Measurements from ENCODE around the gene DLL3.

Gene DLL3

GRCh38 chr19:39518975-39519374, 20.2 kb downstream of the DLL3 start:
- no peak for DNase-seq

- DNase-seq, result no peak
These were observed 22.1 kb downstream of the DLL3 start for GRCh38 chr19:39520541-39521484.

GRCh38 chr19:39524495-39524894, 25.7 kb downstream of the DLL3 start:
- no peak for DNase-seq

- DNase-seq, result no peak
These were observed 26.5 kb downstream of the DLL3 start for GRCh38 chr19:39525205-39525604.

GRCh38 chr19:39531834-39532232, 33.1 kb downstream of the DLL3 start:
- no peak for DNase-seq

GRCh38 chr19:39532233-39533002, 33.7 kb downstream of the DLL3 start, which contains the start of gene EID2B:
Gene EID2B (minus strand): TSS chr19:39532852. CDS start chr19:39532802, 50 bp downstream.
- peak; percentile 64 for DNase-seq

GRCh38 chr19:39533003-39533512, 34.3 kb downstream of the DLL3 start:
- DNase-seq, result no peak

GRCh38 chr19:39533791-39534190, 35.0 kb downstream of the DLL3 start:
- no peak for DNase-seq

GRCh38 chr19:39539165-39539517, 40.4 kb downstream of the DLL3 start:
- no peak for DNase-seq

GRCh38 chr19:39539518-39540332, 41.0 kb downstream of the DLL3 start, which contains the start of gene EID2:
Gene EID2 (minus strand): TSS chr19:39540161. CDS start chr19:39540079, 82 bp downstream.
- DNase-seq, result peak; percentile 67

GRCh38 chr19:39540333-39540673, 41.6 kb downstream of the DLL3 start:
- no peak for DNase-seq

- DNase-seq, result no peak
These were observed 43.5 kb downstream of the DLL3 start for GRCh38 chr19:39542206-39542605.

- DNase-seq, result no peak
These were observed 44.7 kb downstream of the DLL3 start for GRCh38 chr19:39543477-39543857.

GRCh38 chr19:39544226-39544903, 45.6 kb downstream of the DLL3 start:
- DNase-seq, result no peak

- no peak for DNase-seq
These were observed 46.2 kb downstream of the DLL3 start for GRCh38 chr19:39544911-39545310.

- DNase-seq, result no peak
These were observed 47.9 kb downstream of the DLL3 start for GRCh38 chr19:39546599-39546998.

GRCh38 chr19:39550197-39550596, 51.5 kb downstream of the DLL3 start:
- DNase-seq, result no peak

- no peak for DNase-seq
These were observed 54.4 kb downstream of the DLL3 start for GRCh38 chr19:39553082-39553652.

GRCh38 chr19:39554701-39555311, 56.1 kb downstream of the DLL3 start:
- DNase-seq, result no peak

- no peak for DNase-seq
These were observed 57.1 kb downstream of the DLL3 start for GRCh38 chr19:39555883-39556282.

All from NCI-H1417 treated with DMSO at 0.1 percent for 48 hours (cell line).